ENCODE data around the gene SUPT5H. TPM values are rescaled to one million over a fixed set of nuclear protein-coding genes. Genes with fewer than 3 reads are reported as not detected.
"Not testable (repeated sequence)": the region's sequence is repeated elsewhere in the genome, so short reads cannot be mapped to it uniquely, and the experiment has no call there.

SUPT5H gene
- total RNA-seq, 2 donors from 2014 or later: 192 to 201 TPM

DNA sequence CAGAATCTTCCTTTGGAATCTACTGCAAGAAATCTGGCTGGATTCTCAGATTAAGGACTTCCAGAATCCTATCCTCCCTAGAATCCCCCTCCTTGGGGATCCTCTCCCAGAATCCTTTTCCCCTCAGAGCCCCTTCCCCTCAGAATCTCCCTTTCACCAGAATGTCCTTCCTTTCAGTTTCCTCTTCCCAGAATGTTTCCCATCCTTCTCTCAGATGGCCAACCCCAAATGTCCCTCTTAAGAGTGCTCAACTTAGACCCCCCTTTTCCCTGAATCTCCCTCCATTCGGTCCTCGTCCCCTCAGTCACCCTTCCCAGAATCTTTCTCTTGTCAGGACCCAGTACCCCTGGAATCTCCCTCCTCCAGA, 9.0 kb upstream of the SUPT5H start:
- H3K27ac Mint-ChIP-seq: peak overlapping the region; percentile 97

DNA sequence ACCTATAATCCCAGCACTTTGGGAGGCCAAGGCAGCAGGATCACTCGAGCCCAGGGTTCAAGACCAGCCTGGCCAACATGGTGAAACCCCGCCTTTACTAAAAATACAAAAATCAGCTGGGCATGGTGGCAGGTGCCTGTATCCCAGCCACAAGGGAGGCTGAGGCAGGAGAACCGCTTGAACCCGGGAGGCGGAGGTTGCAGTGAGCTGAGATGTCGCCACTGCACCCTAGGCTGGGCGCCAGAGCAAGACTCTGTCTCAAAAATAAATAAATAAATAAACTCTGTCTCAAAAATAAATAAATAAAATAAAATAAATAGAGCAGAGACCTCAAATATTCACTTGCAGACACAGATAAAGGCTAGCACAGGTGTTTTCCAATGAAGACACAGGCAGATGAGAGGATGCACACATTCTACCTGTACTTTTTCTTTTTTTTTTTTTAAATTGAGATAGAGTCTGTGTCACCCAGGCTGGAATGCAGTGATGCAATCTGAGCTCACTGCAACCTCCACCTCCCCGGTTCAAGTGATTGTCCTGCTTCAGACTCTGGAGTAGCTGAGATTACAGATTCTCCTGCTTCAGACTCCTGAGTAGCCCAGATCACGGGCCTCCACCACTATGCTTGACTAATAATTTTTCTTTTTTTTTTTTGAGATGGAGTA, 7.0 kb upstream of the SUPT5H start:
- no peaks in the 10 kb centered on the region for H3K27me3 Mint-ChIP-seq (ENCODE audit: low read depth)
- H3K36me3 Mint-ChIP-seq (ENCODE audit: insufficient read depth in 2 of 2): peaks cover 14 to 17% of the 10 kb centered on the region in 2 donors
- H3K4me1 Mint-ChIP-seq (ENCODE audit: low read depth): peaks cover 54% of the 10 kb centered on the region
- no peak overlapping the region for H3K4me3 Mint-ChIP-seq
- no peak overlapping the region for H3K27ac Mint-ChIP-seq
- ATAC-seq (replicated peaks in 1 of 2): no peak
- DNase-seq: no peak
- H3K9me3 Mint-ChIP-seq: no peaks in the 10 kb centered on the region

More for the DNA sequence above, 9.0 kb upstream of the SUPT5H start:
- DNase-seq (no peak), ATAC-seq (replicated peaks in 1 of 2) (no peak)
- peaks cover 69% of the 10 kb centered on the region for H3K4me1 Mint-ChIP-seq (ENCODE audit: low read depth)
- no peaks in the 10 kb centered on the region for H3K27me3 Mint-ChIP-seq (ENCODE audit: low read depth)
- no peaks in the 10 kb centered on the region for H3K9me3 Mint-ChIP-seq
- H3K4me3 Mint-ChIP-seq: peak overlapping the region; percentile 99
- peaks cover 20 to 26% of the 10 kb centered on the region in 2 donors for H3K36me3 Mint-ChIP-seq (ENCODE audit: insufficient read depth in 2 of 2)

DNA sequence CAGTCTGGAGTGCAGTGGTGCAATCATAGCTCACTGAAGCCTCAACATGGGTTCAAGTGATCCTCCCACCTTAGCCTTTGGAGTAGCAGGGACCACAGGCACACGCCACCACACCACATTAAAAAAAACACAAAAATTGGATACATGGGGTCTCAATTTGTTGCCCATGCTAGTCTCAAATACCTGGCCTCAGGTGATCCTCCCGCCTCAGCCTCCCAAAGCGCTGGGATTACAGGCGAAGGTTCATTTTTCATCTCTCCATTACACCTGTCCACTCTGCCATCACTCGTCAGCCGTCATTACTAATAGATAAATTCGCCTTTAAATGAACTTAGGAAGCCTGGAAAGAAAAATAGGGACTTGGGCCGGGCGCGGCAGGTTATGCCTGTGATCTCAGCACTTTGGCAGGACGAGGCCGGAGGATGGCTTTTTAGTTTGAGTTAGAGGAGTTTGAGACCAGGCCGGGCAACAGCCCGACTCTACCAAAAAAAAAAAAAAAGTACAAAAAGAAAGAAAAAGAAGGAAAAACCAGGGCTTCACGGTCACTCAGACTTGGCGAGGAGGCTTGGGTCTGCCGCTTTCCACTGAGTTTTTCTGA, 685 bp upstream of the SUPT5H start:
- H3K4me1 Mint-ChIP-seq (ENCODE audit: low read depth): peaks cover 52% of the 10 kb centered on the region
- no peak for DNase-seq
- no peaks in the 10 kb centered on the region for H3K9me3 Mint-ChIP-seq
- H3K4me3 Mint-ChIP-seq: peak overlapping the region; percentile 90 to 96
- no peak for ATAC-seq (replicated peaks in 1 of 2)
- peak overlapping the region; percentile 92 for H3K27ac Mint-ChIP-seq
- H3K36me3 Mint-ChIP-seq (ENCODE audit: insufficient read depth in 2 of 2): peaks cover 19 to 33% of the 10 kb centered on the region in 2 donors
- H3K27me3 Mint-ChIP-seq (ENCODE audit: low read depth): no peaks in the 10 kb centered on the region

DNA sequence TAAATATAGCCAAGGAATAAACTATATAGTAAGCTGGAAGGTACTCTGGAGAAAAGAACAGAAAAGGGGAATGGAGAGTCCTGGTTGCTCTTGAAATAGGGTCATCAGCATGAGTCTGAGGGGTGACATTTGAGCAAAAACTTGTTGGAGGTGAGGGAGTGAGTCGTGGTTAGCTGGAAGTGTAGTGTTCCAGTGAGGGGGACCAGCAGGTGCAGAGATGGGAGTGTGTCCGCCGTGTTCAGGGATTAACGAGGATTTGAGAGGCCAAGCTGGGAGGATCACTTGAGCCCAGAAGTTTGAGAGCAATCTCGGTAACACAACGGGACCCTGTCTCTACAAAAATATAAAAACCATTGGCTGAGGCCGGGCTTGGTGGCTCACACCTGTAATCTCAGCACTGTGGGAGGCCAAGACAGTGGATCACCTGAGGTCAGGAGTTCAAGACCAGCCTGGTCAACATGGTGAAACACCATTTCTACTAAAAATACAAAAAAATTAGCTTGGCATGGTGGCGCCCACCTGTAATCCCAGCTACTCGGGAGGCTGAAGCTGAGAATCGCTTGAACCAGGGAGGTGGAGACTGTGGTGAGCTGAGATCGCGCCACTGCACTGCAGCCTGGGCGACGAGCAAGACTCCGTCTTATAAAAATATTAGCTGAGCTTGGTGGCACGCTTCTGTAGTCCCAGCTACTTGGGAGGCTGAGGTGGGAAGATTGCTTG, 1.1 kb downstream of the SUPT5H start:
- Mint-ChIP-seq H3K4me1 (ENCODE audit: low read depth) (peaks cover 55% of the 10 kb centered on the region), H3K27ac (peak overlapping the region; percentile 92), H3K4me3 (peak overlapping the region; percentile 90 to 96), H3K9me3 (no peaks in the 10 kb centered on the region), H3K27me3 (ENCODE audit: low read depth) (no peaks in the 10 kb centered on the region), H3K36me3 (ENCODE audit: insufficient read depth in 2 of 2) (peaks cover 19 to 34% of the 10 kb centered on the region in 2 donors)
- no peak for ATAC-seq (replicated peaks in 1 of 2)
- DNase-seq: no peak

DNA sequence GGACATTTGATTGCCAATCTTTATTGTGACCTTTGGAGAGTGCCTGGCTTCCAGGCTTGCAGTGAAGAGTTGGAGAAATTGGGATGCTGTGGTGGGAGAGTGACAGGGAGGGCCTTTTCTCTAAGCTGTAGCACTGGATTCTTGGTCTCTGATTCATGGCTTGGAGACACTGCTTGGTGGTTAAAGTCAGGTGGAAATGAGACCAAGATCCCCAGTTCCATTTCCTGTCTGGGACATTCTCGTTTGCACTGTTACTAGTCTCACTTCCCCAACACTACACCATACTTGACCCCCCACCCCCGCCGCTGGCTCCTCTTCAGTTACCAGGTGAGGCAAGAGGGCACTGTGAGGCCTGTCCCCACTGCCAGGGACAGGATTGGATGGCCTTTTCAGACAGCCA, 2.9 kb downstream of the SUPT5H start:
- peaks cover 31 to 49% of the 10 kb centered on the region in 2 donors for H3K36me3 Mint-ChIP-seq (ENCODE audit: insufficient read depth in 2 of 2)
- H3K9me3 Mint-ChIP-seq: no peaks in the 10 kb centered on the region
- peak overlapping the region; percentile 90 to 96 for H3K4me3 Mint-ChIP-seq
- peak overlapping the region; percentile 85 for H3K27ac Mint-ChIP-seq
- H3K4me1 Mint-ChIP-seq (ENCODE audit: low read depth): peaks cover 65% of the 10 kb centered on the region
- no peaks in the 10 kb centered on the region for H3K27me3 Mint-ChIP-seq (ENCODE audit: low read depth)
- no peak for ATAC-seq (replicated peaks in 1 of 2)
- peak in 1 of 2 donors; percentile 34 for DNase-seq

DNA sequence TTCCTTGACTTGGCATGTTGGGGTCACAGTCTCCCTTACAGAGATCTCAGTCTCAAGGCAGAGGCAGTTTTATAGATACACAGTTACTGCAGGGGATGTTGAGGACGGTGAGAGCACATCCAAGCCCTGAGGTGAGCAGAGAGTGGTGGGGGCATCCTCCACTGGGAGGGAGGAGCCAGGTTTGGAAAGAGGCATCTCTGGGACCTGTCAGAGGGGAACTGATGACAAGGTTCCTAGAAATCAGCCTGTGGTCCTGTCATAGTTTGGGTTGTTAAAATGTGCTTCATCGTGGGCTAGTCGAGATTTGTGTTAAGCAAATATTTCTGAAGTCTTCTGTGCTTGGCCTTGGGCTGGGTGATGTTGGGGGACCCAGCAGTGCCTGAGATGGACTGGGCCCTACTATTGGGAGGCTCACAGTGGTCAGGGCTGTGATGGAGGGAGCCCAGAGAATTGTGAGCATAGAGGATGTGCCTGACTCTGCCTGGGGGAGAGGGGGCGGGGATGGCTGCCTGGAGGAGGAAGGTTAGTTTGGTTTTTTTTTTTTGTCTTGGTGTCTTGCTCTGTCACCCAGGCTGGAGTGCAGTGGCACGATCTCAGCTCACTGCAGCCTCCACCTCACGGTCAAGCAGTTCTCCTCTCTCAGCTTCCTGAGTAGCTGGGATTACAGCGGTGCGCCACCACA, 3.9 kb downstream of the SUPT5H start:
- Mint-ChIP-seq H3K27me3 (ENCODE audit: low read depth) (no peaks in the 10 kb centered on the region), H3K36me3 (ENCODE audit: insufficient read depth in 2 of 2) (peaks cover 31 to 56% of the 10 kb centered on the region in 2 donors), H3K9me3 (no peaks in the 10 kb centered on the region), H3K4me1 (ENCODE audit: low read depth) (peaks cover 65% of the 10 kb centered on the region), H3K27ac (peak overlapping the region; percentile 85), H3K4me3 (peak overlapping the region; percentile 90 to 96)
- DNase-seq (peak in 1 of 2 donors; percentile 33), ATAC-seq (replicated peaks in 1 of 2) (no peak)

DNA sequence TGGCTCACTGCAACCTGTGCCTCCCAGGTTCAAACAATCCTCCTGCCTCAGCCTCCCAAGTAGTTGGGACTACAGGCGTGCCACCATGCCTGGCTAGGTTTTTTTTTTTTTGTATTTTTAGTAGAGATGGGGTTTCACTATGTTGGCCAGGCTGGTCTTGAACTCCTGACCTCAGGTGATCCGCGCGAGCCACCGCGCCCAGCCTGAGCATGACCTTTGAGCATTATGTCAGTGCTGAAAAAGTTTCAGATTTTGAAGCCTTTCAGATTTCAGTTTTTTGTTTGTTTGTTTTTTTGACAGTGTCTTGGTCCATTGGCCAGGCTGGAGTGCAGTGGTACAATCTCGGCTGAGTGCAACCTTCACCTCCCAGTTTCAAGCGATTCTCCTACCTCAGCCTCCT, 5.9 kb downstream of the SUPT5H start:
- H3K27me3 Mint-ChIP-seq (ENCODE audit: low read depth); DNase-seq; ATAC-seq (replicated peaks in 1 of 2); H3K4me3 Mint-ChIP-seq; H3K9me3 Mint-ChIP-seq: not testable (repeated sequence)
- peak overlapping the region; percentile 50 for H3K27ac Mint-ChIP-seq
- H3K4me1 Mint-ChIP-seq (ENCODE audit: low read depth): peaks cover 73% of the 10 kb centered on the region
- H3K36me3 Mint-ChIP-seq (ENCODE audit: insufficient read depth in 2 of 2): peaks cover 24 to 45% of the 10 kb centered on the region in 2 donors

DNA sequence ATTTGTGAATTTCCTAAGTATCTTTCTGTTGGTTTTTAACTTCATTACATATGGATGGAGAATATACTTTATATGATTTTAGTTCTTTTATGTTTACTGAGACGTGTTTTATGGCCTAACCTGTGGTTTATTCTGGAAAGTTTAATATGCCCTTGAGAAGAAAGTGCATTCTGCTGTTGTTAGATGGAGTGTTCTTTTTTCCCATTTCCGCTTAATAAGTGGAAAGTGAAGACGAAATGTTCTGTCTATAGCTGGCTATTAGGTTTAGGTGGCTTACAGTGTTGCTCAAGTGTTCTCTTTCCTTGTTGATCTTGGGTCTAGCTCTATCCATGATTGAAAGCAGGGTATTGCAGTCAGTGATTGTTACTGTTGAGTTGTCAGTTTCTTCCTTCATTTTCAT, 18.0 kb downstream of the SUPT5H start:
- H3K4me3 Mint-ChIP-seq: no peak overlapping the region
- no peak for DNase-seq
- ATAC-seq (replicated peaks in 1 of 2): no peak
- peaks cover 5% of the 10 kb centered on the region for H3K4me1 Mint-ChIP-seq (ENCODE audit: low read depth)
- H3K9me3 Mint-ChIP-seq: no peaks in the 10 kb centered on the region
- H3K27ac Mint-ChIP-seq: peak overlapping the region; percentile 40
- no peaks in the 10 kb centered on the region for H3K27me3 Mint-ChIP-seq (ENCODE audit: low read depth)
- H3K36me3 Mint-ChIP-seq (ENCODE audit: insufficient read depth in 2 of 2): peaks cover 18 to 41% of the 10 kb centered on the region in 2 donors

DNA sequence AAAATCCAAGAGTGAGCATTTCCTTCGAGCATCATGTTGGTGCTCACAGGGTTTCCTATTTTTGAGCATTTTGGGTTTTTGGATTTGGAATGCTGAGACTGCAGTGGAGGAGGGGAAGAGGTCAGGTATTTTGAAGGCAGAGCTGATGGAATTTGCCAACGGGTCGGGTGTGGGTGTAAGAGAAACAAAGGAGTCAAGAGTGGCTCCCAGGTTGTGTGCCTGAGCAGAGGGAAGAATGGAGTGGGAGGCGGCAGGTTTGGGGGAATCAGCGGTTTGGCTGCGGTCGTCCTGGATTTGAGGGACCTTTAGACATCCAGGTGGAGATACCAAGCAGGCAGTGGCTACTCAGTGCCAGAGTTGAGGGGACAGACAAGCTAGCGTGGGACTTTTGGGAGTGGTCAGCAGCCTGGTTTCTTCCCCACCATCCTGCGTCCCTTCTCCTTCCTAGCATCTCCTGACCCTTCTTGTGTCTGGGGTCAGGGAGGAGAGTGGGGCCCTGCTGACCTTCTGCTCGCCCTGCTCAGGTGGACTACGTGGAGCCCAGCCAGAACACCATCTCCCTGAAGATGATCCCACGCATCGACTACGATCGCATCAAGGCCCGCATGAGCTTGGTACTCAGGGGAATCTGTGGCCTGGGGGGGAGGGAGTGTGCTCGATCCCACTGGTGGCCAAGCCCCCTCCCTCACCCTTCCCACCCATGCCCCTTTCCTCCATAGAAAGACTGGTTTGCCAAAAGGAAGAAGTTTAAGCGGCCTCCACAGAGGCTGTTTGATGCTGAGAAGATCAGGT, 20.8 kb downstream of the SUPT5H start:
- H3K36me3 Mint-ChIP-seq (ENCODE audit: insufficient read depth in 2 of 2): peaks cover 19 to 40% of the 10 kb centered on the region in 2 donors

DNA sequence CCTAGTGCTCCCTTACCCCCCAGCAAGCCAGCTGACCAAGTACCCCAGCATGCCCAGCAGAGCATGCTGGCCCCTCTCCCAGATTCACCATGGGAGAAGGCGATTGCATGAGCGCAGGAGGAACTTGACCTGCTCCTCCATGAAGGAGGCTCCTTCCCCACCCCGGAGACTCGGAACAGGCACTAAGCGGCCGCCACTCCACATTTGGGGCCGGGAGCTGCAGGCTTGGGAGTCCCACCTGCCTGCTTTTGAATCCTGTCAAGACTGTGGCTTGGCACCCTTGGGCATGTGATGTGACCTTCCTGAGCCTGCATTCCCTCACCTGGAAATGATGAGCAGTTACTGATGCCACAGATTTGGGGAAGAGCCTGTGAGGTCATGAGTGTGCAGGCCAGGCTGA, 22.6 kb downstream of the SUPT5H start:
- Mint-ChIP-seq H3K4me3 (no peak overlapping the region), H3K27me3 (ENCODE audit: low read depth) (no peaks in the 10 kb centered on the region), H3K9me3 (no peaks in the 10 kb centered on the region), H3K4me1 (ENCODE audit: low read depth) (peaks cover 29% of the 10 kb centered on the region), H3K27ac (no peak overlapping the region), H3K36me3 (ENCODE audit: insufficient read depth in 2 of 2) (peaks cover 21 to 44% of the 10 kb centered on the region in 2 donors)
- DNase-seq (no peak), ATAC-seq (replicated peaks in 1 of 2) (no peak)

More for the DNA sequence above, 20.8 kb downstream of the SUPT5H start:
- Mint-ChIP-seq H3K27ac (peak overlapping the region; percentile 59), H3K4me1 (ENCODE audit: low read depth) (peaks cover 19% of the 10 kb centered on the region), H3K27me3 (ENCODE audit: low read depth) (no peaks in the 10 kb centered on the region), H3K4me3 (no peak overlapping the region), H3K9me3 (no peaks in the 10 kb centered on the region)
- ATAC-seq (replicated peaks in 1 of 2): no peak
- no peak for DNase-seq

DNA sequence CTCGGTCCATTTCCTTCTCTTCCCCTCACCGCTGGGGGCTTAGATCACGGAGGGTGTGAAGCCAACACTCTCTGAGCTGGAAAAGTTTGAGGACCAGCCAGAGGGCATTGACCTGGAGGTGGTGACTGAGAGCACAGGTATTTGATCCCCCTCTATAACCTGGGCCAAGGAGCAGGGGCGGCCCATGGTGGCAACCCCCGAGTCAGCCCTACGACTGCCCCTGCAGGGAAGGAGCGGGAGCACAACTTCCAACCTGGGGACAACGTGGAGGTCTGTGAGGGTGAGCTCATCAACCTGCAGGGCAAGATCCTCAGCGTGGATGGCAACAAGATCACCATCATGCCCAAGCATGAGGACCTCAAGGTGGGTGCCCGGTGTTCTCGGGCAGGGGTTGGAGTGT, 23.7 kb downstream of the SUPT5H start:
- Mint-ChIP-seq H3K4me3 (no peak overlapping the region), H3K27me3 (ENCODE audit: low read depth) (no peaks in the 10 kb centered on the region), H3K9me3 (no peaks in the 10 kb centered on the region), H3K4me1 (ENCODE audit: low read depth) (peaks cover 29% of the 10 kb centered on the region), H3K36me3 (ENCODE audit: insufficient read depth in 2 of 2) (peaks cover 21 to 39% of the 10 kb centered on the region in 2 donors), H3K27ac (peak overlapping the region; percentile 43)
- no peak for DNase-seq
- no peak for ATAC-seq (replicated peaks in 1 of 2)

DNA sequence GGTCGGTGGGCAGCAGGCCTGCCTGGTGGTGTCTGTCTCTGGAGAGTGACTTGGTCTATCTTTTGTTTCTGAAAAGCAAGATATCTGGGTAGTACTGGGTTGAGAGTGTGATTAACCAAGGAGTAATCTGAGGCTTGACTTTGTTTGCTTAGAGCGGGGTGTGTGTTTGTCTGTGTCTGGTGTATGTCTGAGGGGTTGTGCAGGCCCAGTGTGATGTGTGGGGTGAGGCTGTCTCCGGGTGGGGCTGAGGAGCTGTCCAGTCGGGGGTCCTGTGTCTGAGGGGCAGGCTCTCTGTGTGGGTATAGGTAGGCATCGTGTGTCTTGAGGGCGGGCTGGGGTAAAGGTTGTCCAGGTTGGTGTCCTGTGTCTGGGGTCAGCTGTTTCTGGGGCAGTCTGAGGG, 24.2 kb downstream of the SUPT5H start:
- ATAC-seq (replicated peaks in 1 of 2) (no peak), DNase-seq (no peak)
- peaks cover 29% of the 10 kb centered on the region for H3K4me1 Mint-ChIP-seq (ENCODE audit: low read depth)
- H3K27me3 Mint-ChIP-seq (ENCODE audit: low read depth): no peaks in the 10 kb centered on the region
- H3K4me3 Mint-ChIP-seq: no peak overlapping the region
- H3K27ac Mint-ChIP-seq: peak overlapping the region; percentile 43
- H3K9me3 Mint-ChIP-seq: no peaks in the 10 kb centered on the region
- H3K36me3 Mint-ChIP-seq (ENCODE audit: insufficient read depth in 2 of 2): peaks cover 22 to 42% of the 10 kb centered on the region in 2 donors
